ENCODE data around the gene ARPP19.

DNA sequence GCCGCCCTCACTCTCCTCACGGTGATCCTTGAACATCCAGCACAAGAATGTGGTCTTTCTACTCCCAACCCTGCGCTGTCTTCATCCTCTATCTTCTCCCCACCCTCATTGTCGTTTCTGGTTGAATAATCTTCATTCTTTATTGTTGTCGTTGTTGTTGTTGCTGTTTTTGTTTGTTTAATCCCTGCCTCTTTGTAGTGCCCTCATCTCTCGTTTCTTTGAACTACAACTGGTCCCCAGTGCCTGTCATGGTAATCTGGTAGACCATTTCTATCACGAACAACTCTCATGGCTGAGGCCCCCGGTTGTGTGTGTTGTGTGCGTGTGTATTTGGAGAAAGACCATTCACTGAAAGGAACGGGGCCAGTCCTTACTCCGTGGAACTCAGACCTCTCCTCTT is 38.9 kb downstream of the ARPP19 start:
- TF ChIP-seq GATA2 (IDR thresholded peaks at IDR 0.05; ENCODE audit: low read depth, low read length) (no peak), GATA3 (IDR thresholded peaks at IDR 0.05; ENCODE audit: low read depth, low read length) (no peak)

All from SH-SY5Y (cell line).